Gastrocnemius medialis (tissue), 4 donors: ENCODE results near the gene CXCL1.

Experiments used
- POLR2A ChIP-seq, 2 donors: fragments of 450-650 bp; IDR thresholded peaks; one replicate each; pipeline ENCODE4 v1.6.1; 2017; ENCODE audit warnings: antibody characterized with exemption in 2 of 2, mild to moderate bottlenecking in 2 of 2, moderate library complexity in 2 of 2
- TF ChIP-seq, protein P1 (sequence below), 5 experiments: fragments of 450-650 bp in 3 of 5; fragments of 200-600 bp in 2 of 5; sonication (generic) in 2 of 5; IDR thresholded peaks in 4 of 5; conservative IDR thresholded peaks in 1 of 5; 1 replicate in 4 of 5; 2 replicates in 1 of 5; pipeline ENCODE4 v1.5.1; 2016 to 2019; ENCODE audit warnings: antibody characterized with exemption in 5 of 5, mild to moderate bottlenecking in 3 of 5, moderate library complexity in 3 of 5

DNA sequence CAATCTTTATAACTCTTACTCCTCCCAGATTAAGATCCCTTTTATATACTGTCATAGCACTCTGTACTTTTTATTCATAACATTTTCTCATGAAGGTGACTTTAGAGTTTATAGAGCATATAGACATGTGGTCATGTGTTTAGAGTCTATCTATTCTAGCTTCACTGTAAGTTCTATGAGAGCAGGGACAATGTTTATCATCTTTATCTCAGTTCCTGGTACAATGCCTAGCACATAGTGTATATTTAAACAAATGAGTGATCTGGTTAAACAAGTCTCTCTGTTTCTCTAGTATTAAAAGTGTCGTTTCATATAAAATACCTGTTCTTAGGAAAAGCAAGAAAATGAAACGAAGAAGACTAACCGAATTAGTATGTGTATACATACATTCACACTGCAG is 29.5 kb upstream of the CXCL1 start:
- TF ChIP-seq, protein P1, sequence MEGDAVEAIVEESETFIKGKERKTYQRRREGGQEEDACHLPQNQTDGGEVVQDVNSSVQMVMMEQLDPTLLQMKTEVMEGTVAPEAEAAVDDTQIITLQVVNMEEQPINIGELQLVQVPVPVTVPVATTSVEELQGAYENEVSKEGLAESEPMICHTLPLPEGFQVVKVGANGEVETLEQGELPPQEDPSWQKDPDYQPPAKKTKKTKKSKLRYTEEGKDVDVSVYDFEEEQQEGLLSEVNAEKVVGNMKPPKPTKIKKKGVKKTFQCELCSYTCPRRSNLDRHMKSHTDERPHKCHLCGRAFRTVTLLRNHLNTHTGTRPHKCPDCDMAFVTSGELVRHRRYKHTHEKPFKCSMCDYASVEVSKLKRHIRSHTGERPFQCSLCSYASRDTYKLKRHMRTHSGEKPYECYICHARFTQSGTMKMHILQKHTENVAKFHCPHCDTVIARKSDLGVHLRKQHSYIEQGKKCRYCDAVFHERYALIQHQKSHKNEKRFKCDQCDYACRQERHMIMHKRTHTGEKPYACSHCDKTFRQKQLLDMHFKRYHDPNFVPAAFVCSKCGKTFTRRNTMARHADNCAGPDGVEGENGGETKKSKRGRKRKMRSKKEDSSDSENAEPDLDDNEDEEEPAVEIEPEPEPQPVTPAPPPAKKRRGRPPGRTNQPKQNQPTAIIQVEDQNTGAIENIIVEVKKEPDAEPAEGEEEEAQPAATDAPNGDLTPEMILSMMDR (IDR thresholded peaks at IDR 0.05 in 4 of 5, conservative IDR thresholded peaks at IDR 0.05 in 1 of 5) = no peak
- TF ChIP-seq POLR2A (IDR thresholded peaks at IDR 0.05) = no peak
